Astrocyte of the spinal cord (primary cell): ENCODE data around the gene LCK.

Experiments
- DNase-seq: peaks from one replicate; pipeline ENCODE4 v3.0.0; 2011; ENCODE audit warnings: low read depth, low spot score
- H3K4me3 ChIP-seq: 2 replicates; pipeline ENCODE4 v1.5.1; 2011; ENCODE audit warnings: low read depth, mild to moderate bottlenecking, low read length, moderate library complexity
- CTCF ChIP-seq: IDR thresholded peaks from 2 replicates; pipeline ENCODE4 v1.5.1; 2012; ENCODE audit warnings: low read depth, mild to moderate bottlenecking, low read length, inconsistent platforms
- in situ Hi-C: cut with HindIII; loops from 2 replicates; pipeline ENCODE4 v1.10.0; 2017; ENCODE audit warnings: low sequenced_read_pairs

LCK gene

GRCh38 chr1:32247452-32247851, 3.6 kb upstream of the LCK start:
- H3K4me3 ChIP-seq = no peak overlapping the region
- in situ Hi-C loops = no loop called here
- TF ChIP-seq CTCF = no peak
- DNase-seq = no peak

GRCh38 chr1:32247983-32248889, 2.8 kb upstream of the LCK start:
- DNase-seq = peak; percentile 53
- H3K4me3 ChIP-seq = no peak overlapping the region

GRCh38 chr1:32249831-32250525, 1.1 kb upstream of the LCK start:
- in situ Hi-C loops = no loop called here
- no peak overlapping the region for H3K4me3 ChIP-seq
- DNase-seq = no peak
- no peak for TF ChIP-seq CTCF

More at GRCh38 chr1:32247983-32248889, 2.8 kb upstream of the LCK start:
- in situ Hi-C loops = no loop called here
- peak; percentile 84 for TF ChIP-seq CTCF

- in situ Hi-C loops = no loop called here
- H3K4me3 ChIP-seq = no peak overlapping the region
Measured at GRCh38 chr1:32255072-32256071, 4.3 kb downstream of the LCK start.

GRCh38 chr1:32256473-32257226, 5.6 kb downstream of the LCK start:
- no peak overlapping the region for H3K4me3 ChIP-seq
- DNase-seq = no peak
- in situ Hi-C loops = no loop called here
- TF ChIP-seq CTCF = no peak

More at GRCh38 chr1:32255072-32256071, 4.3 kb downstream of the LCK start:
- no peak for DNase-seq
- TF ChIP-seq CTCF = no peak
